22Rv1 (cell line): Measurements from ENCODE around the gene IL1RN.

ENCODE experiments used
- ZFX ChIP-seq: fragments of 450-650 bp; IDR thresholded peaks from 2 replicates; pipeline ENCODE4 v1.6.1; 2017; ENCODE audit warnings: antibody characterized with exemption, borderline replicate concordance
- TF ChIP-seq, protein P1 (sequence below): fragments of 450-650 bp; IDR thresholded peaks from 2 replicates; pipeline ENCODE4 v1.5.1; 2017; ENCODE audit warnings: mild to moderate bottlenecking

DNA sequence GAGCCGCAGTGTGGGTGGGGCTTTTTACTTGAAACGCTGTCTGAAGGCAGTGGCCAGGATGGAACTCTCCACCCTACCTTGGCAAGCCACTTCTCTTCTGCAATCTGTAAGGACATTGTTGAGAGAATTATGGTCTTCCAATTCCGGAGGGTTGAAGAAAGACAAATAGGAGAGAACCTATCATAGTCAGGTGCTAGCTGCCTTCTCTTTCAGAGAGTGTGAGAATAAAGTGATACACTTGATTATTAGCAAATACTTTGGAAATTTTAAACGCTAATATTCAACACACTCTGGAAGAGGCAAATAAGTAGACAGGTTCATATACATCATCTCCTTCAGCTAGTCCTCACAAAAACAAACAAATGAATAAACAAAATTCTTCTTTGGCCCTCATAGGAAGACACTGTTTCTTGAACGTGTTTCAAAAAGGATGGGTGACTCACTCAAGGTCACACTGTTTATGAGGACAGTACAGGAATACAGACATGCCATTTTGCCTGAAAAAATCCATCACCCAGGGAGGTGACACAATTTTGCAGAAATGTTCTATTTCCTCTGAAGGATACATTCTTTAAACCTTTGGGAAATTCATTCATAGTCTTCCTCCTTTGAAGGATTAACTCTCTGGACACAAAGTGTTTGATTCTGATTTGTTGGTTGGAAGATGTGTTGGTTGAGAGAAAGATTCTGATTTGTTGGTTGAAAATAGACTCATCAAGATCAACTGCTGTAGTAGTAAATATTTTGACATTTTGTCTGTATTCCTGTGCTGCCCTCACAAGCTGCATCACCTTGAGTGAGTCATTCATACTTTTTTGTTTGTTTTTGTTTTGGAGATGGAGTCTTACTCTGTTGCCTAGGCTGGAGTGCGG lies 2.2 kb upstream of the IL1RN start:
- TF ChIP-seq, protein P1, sequence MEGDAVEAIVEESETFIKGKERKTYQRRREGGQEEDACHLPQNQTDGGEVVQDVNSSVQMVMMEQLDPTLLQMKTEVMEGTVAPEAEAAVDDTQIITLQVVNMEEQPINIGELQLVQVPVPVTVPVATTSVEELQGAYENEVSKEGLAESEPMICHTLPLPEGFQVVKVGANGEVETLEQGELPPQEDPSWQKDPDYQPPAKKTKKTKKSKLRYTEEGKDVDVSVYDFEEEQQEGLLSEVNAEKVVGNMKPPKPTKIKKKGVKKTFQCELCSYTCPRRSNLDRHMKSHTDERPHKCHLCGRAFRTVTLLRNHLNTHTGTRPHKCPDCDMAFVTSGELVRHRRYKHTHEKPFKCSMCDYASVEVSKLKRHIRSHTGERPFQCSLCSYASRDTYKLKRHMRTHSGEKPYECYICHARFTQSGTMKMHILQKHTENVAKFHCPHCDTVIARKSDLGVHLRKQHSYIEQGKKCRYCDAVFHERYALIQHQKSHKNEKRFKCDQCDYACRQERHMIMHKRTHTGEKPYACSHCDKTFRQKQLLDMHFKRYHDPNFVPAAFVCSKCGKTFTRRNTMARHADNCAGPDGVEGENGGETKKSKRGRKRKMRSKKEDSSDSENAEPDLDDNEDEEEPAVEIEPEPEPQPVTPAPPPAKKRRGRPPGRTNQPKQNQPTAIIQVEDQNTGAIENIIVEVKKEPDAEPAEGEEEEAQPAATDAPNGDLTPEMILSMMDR, result no peak
- TF ChIP-seq ZFX, result no peak
